HEK293 (cell line): ENCODE measurements around the gene NEK6.

Experiments
- ATF2 ChIP-seq: fragments of 450-650 bp; formaldehyde crosslinking; IDR thresholded peaks from 2 replicates; pipeline ENCODE4 v1.5.1; 2016; ENCODE audit warnings: missing biosample characterization, missing genetic modification characterization, low read depth
- MYNN ChIP-seq: fragments of 450-650 bp; formaldehyde crosslinking; IDR thresholded peaks from 2 replicates; pipeline ENCODE4 v1.5.1; 2016; ENCODE audit warnings: missing biosample characterization, missing genetic modification characterization, borderline replicate concordance
- TCF7L2 ChIP-seq: IDR thresholded peaks from 2 replicates; pipeline ENCODE4 v1.6.1; 2011; ENCODE audit warnings: low read depth, mild to moderate bottlenecking, inconsistent platforms, low read length, moderate library complexity, borderline replicate concordance
- WT1 ChIP-seq: fragments of 450-650 bp; formaldehyde crosslinking; IDR thresholded peaks from 2 replicates; pipeline ENCODE4 v1.5.1; 2016; ENCODE audit warnings: missing biosample characterization, missing genetic modification characterization
- ZBTB21 ChIP-seq: fragments of 450-650 bp; formaldehyde crosslinking; IDR thresholded peaks from 2 replicates; pipeline ENCODE4 v1.5.1; 2017; ENCODE audit warnings: missing biosample characterization, missing genetic modification characterization
- ZBTB48 ChIP-seq: fragments of 450-650 bp; formaldehyde crosslinking; IDR thresholded peaks from 2 replicates; pipeline ENCODE4 v1.5.1; 2016; ENCODE audit warnings: missing biosample characterization, missing genetic modification characterization
- ZNF184 ChIP-seq: fragments of 450-650 bp; IDR thresholded peaks from 2 replicates; pipeline ENCODE4 v1.5.1; 2018; ENCODE audit warnings: missing biosample characterization, mild to moderate bottlenecking, missing genetic modification characterization
- ZNF24 ChIP-seq: fragments of 450-650 bp; formaldehyde crosslinking; IDR thresholded peaks from 2 replicates; pipeline ENCODE4 v1.5.1; 2016; ENCODE audit warnings: missing biosample characterization, missing genetic modification characterization
- ZNF558 ChIP-seq: fragments of 450-650 bp; formaldehyde crosslinking; IDR thresholded peaks from 2 replicates; pipeline ENCODE4 v1.5.1; 2016; ENCODE audit warnings: missing biosample characterization, missing genetic modification characterization
- ZNF791 ChIP-seq: fragments of 450-650 bp; formaldehyde crosslinking; IDR thresholded peaks from 2 replicates; pipeline ENCODE4 v1.5.1; 2016; ENCODE audit warnings: missing biosample characterization, missing genetic modification characterization
- TF ChIP-seq, protein P1 (sequence below): fragments of 450-650 bp; formaldehyde crosslinking; IDR thresholded peaks from 2 replicates; pipeline ENCODE4 v1.5.1; 2016; ENCODE audit warnings: missing biosample characterization, missing genetic modification characterization
- TF ChIP-seq, protein P2 (sequence below): IDR thresholded peaks from 2 replicates; pipeline ENCODE4 v1.6.1; 2011; ENCODE audit warnings: mild to moderate bottlenecking, low read depth, low read length, borderline replicate concordance

- TF ChIP-seq ZNF24 (no peak), ZBTB48 (no peak), WT1 (tag by site-specific recombination) (no peak), MYNN (tag by site-specific recombination) (no peak), ZBTB21 (tag by site-specific recombination) (no peak), ATF2 (tag by site-specific recombination) (no peak), TCF7L2 (no peak), ZNF184 (tag by site-specific recombination) (no peak), ZNF558 (tag by site-specific recombination) (no peak), ZNF791 (tag by site-specific recombination) (no peak)
- TF ChIP-seq, protein P1, sequence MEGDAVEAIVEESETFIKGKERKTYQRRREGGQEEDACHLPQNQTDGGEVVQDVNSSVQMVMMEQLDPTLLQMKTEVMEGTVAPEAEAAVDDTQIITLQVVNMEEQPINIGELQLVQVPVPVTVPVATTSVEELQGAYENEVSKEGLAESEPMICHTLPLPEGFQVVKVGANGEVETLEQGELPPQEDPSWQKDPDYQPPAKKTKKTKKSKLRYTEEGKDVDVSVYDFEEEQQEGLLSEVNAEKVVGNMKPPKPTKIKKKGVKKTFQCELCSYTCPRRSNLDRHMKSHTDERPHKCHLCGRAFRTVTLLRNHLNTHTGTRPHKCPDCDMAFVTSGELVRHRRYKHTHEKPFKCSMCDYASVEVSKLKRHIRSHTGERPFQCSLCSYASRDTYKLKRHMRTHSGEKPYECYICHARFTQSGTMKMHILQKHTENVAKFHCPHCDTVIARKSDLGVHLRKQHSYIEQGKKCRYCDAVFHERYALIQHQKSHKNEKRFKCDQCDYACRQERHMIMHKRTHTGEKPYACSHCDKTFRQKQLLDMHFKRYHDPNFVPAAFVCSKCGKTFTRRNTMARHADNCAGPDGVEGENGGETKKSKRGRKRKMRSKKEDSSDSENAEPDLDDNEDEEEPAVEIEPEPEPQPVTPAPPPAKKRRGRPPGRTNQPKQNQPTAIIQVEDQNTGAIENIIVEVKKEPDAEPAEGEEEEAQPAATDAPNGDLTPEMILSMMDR (tag by site-specific recombination) = no peak
- TF ChIP-seq, protein P2, sequence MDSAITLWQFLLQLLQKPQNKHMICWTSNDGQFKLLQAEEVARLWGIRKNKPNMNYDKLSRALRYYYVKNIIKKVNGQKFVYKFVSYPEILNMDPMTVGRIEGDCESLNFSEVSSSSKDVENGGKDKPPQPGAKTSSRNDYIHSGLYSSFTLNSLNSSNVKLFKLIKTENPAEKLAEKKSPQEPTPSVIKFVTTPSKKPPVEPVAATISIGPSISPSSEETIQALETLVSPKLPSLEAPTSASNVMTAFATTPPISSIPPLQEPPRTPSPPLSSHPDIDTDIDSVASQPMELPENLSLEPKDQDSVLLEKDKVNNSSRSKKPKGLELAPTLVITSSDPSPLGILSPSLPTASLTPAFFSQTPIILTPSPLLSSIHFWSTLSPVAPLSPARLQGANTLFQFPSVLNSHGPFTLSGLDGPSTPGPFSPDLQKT = no peak
These were observed 34.1 kb downstream of the NEK6 start for GRCh38 chr9:124291801-124292396.
